ENCODE data around the gene PRKACA. TPM values are rescaled to one million over a fixed set of nuclear protein-coding genes. Genes with fewer than 3 reads are reported as not detected.

The PRKACA gene
- total RNA-seq, 1 donor from 2014 or later: 36.5 TPM

DNA sequence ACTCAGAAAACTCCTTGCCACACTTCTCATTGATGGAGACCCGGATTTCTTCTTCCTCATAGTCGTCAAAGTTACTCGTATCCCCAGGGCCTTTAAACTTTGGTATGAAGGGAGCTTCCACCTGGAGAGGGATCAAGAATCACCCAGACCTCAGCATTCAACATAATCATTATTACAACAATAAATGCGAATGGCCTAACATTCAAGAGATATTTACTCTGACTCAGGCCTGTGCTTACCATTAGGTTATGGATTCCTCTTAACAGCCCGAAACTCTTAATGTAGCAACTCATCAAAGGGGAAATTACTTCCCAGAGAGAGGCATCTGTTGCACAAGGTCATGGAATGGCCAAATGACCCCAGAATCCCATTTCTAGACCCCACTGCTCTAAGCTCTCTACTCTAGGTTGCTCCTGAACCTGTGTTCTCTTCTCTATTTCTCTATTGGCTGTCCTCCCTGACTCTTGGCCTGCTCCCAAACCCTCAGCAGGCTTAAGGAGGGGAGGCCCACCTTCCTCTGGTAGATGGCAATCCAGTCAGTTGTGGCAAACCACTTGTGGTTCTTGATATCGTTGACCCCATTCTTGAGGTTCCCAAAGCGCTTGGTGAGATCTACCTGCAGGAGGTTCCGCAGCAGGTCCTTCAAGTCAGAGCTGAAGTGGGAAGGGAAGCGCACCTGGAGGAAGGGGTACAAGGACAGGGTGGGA, 24.3 kb downstream of the PRKACA start:
- DNase-seq (ENCODE audit: low read depth in 2 of 2): no peak

DNA sequence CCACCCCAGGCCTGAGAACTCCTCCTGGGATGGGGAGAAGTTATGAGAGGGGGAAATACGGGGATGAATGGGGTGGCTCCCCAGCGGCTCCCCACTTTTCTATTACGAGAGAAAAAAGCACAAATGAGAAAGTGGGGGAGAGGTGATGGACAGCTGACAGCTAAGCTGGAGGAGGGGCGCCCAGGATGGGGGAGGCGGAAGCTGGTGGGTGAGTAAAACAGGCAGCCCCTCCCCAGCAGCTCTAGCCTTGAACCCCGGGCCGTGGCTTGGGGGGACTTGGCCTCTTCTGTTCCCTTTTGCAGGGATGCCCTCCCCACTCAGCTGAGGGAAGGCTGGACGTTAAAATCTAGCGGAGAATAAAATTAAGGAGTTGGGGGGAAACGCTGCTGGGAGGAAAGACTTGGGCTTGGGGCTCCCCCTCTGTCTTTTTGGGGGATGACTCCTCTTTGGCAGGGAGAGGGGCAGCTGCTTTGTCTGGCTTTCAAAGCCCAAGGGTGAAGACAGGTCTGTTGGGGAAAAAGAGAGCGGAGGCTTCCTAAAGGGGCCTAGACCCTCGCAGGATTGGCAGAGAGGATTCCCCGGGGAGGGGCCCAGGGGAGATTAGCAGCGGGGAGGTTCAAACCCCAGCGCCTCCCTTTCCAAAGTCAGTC, 25.6 kb downstream of the PRKACA start:
- no peak for DNase-seq (ENCODE audit: low read depth in 2 of 2)

DNA sequence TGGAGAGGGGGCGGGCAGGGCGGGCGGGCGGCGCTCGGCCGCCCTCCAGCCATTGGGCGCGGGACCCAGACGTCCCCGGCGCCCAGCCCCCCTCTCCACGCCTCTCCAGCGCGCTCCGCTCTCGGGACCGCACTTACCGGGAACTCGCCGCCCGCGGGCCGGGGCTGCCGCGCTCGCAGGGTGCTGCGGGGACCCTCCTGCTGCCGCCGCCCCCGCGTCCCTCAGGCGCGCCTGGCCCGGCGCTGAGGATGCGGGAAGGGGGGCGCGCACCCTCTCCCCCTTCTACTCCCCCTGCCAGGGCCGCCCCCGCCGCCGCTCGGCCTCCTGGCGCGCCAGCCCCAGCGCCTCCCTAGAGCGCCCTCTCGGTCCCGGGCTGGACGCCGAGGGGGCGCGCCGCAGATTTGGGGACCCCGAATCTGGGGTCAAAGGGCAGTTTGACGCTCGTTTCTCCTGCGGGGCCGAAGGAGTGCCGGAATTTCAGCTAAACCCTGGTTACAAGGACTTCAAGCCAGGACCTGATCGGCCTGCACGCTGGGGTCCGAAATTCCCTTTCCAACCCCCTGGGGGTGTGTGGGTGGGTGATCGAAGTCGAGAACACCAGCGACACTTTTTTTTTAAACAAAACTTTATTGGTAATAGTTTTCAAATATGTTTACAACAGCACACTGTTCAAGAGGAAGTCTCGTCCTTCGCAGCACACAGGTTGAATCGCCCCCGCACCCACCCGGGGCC, 26.3 kb downstream of the PRKACA start:
- peak in 1 of 2 donors; percentile 56 for DNase-seq (ENCODE audit: low read depth in 2 of 2)

DNA sequence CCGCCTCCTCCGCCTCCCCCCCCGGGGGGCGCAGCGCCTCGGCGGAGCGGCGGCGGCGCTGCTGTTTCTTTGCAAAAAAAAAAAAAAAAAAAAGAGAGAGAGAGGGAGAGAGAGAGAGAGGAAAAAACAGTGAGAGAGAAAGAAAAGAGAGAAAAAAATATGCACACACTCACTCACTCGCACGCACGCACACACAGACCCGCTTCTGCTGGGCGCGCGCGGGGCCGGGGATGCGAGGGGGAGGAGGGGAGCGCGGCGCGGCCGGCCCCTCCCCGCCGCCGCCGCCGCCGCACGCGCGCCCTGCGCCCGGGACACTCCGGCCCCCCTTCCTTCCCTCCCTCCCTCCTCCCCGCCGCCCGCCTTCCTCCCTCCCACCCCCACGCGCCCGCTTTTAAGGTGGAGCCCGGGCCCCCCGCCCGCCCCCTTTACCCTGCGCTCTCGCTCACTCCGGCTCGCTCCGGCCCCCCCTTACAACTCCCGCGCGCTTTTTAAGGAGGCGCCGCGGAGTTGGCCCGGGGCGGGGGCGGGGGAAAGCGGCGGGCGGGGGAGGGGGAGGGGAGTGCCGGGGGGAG, 27.0 kb downstream of the PRKACA start, which contains the start of gene SAMD1:
TSS of gene SAMD1 (minus strand) at position 243 of the 572 bp plus-strand sequence.
- peak in 1 of 2 donors; percentile 88 for DNase-seq (ENCODE audit: low read depth in 2 of 2)

DNA sequence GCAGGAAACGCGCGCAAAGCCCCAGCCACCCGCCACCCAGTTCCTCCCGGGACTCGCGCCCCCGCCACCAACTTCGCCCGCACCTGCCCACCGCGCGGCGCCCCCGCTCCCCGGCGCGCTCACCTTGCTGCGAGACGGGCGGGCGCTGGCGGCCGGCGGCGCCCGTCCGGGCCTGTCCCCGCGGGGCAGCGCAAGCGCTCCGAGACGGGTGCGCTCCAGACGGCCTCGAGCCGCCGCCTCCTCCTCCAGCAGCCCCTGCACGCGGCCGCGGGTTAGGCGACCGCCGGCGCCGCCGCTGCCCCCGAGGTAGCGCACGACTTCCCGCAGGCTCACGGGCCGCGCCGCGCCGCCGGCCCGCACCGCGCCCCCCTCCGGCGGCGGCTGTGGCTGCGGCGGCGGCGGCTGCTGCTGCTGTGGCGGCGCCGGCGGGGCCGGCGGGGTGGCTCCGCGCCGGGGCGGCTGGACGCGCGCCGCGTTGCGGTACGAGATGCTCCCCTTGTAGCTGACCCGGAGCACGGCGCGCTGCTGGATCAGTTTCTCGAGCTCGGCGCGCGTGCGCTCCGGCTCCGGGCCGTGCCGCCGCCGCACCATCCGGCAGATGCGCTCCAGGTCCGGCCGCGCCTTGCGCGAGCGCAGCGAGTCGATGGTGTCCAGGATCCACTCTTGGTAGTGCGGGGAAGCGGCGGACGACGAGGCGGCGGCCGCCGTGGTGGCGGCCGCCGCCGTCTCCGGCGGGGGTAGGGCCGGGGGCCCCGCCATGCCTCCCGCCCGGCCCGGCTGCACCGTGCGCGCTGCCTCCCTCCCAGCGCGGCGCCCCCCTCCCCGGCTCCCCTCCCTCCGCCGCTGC, 27.7 kb downstream of the PRKACA start:
- DNase-seq (ENCODE audit: low read depth in 2 of 2): peak in 1 of 2 donors; percentile 76

DNA sequence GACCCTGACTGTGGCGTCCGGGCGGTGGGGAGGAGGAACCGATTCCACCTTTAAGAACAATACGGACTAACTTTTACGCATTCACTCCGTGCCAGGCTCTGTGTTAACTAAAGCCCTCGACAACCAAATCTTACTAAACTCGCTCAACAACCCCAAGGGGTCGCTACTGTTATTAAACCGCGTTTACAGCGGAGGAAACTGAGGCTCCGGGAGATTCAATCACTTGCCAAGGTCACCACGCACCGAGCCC, 28.2 kb downstream of the PRKACA start:
- DNase-seq (ENCODE audit: low read depth in 2 of 2): peak in 1 of 2 donors; percentile 64

DNA sequence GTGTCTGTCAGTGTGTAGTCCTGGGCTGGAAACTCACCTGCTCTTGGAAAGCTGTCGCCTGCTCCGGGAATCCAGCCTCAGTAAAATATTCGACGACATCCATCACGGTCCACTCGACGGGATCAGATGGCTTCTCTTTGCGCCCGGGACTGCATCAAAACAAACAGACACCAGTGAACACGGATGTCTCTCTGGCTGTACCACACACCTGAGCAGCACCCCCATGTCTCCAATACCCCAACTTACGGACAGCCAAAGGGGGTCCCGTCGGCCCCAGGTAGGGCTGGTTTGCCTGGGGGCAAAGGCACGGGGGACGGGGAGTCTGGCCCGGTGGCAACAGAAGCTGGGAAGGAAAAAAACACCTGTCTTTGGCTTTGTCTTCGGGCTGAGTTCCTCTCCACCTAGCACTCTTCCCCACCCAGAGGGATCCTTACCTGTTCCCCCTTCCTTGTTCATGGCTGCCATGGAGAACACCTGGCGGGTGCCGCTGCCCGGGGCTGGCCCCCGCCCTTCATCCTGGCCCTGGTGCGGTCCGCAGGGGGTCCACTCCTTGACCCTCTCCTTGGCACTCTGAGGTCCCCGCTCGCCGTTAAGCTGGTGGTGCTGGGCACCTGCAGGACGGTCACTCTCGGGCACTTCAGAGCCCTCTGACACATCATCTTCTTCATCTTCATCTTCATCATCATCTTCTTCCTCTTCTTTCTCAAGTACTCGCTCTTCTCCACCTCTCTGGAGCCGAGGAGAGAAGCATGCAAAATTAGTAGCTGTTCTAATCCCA, 28.7 kb downstream of the PRKACA start:
- DNase-seq (ENCODE audit: low read depth in 2 of 2): no peak

DNA sequence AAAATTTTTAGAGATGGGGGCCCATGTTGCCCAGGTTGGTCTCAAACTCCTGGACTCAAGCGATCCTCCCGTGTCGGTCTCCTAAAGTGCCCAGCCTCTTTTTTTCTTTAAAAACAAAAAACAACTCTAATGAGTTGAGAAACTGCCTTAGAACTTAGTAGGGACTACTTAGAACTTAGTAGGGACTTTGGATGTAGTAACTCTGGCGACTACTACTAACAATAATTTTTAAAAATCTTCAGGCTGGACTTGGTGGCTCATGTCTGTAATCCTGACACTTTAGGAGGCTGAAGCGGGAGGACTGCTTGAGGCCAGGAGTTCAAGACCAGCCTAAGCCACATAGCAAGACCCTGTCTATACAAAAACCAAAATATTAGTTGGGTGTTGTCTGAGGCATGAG, 31.5 kb downstream of the PRKACA start:
- DNase-seq (ENCODE audit: low read depth in 2 of 2): no peak

DNA sequence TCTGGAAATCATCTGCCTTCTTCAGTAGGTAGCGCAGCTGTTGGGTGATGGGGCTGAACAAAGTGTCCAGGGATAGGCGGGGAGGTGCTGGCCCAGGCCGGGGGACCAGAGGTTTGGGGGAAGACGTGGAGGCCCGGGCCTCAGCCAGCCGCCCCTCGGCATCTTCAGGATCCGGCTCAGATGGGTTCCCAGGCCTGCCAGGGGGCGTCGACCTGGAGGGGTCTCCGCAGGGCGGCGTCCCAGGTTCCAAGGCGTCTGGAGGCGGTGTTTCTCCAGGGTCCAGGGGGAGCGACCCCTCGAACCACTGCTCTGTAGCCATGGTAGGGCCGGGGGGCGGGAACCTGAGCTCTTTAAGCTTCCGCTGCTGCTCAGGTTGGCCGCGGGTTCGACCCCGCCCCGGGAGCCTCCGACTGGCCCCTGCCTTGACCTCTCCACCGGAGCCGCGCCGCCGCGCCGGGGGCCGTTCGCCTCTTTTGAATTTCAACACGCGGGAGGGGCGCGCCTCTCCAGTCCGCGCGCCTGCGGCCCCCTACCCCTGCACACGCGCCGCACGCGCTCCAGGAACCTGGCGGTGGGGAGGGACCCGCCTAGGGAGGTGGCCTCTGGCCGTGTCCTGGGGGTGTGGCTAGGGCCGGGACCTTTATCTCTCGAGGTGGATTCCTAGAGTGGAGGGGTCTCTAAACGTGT, 32.1 kb downstream of the PRKACA start, which contains the start of gene C19orf67:
TSS of gene C19orf67 (minus strand) at position 475 of the 687 bp plus-strand sequence. CDS start at position 319, 156 bp downstream.
- no peak for DNase-seq (ENCODE audit: low read depth in 2 of 2)

DNA sequence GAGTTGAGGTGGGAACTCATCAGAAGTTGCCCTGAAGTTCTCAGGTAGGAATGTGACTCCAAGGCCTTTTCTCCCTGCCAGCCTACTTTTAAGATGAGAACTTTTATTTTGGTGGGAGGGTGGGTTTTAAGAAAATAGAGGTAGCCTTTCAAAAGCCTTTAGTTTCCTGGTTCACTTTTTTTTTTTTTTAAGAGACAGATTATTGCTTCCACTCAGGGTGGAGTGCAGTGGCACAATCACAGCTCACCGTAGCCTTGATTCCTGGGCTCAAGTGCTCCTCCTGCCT, 34.9 kb downstream of the PRKACA start:
- DNase-seq (ENCODE audit: low read depth in 2 of 2): no peak

DNA sequence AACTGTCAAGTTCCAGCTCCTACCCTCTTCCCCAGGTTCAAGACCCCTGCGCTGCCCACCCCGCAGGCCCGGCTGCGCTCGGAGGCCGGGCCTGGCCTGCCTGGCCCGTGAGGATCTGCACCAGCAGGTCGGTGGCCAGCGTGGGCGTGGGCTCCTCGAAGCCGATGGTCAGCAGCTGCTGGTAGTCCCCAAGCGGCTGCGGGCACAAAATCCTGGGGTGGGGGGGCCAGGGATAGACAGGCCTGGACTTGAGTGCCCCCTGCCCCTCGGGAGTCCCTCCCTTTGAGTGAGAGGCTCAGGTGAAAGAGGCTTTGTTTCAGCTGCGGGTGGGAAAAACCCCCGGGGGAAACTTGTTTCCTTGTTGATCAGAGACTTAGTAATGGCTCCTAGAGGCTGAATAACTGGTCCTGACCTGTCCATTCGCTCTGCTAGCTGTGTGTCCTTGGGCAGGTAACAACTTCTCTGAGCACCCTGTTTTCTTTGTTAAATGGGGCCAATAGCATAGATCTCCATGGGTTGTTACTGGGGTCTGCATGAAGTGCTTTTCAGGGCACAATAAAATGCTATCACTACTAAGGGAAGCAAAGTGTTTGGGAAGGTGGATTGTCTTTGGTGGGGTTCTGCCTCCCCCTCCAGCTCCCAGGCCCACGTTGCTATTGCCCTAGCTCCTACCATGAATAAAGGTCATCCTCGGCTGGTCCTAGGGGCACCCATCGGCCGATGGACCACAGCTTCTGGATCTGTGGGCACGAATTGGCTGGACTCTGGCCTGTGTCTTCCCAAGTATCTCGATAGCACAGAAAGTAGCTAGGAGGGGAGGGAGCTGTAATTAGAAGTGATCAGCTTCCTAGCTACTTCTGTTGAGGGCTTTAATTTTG, 35.5 kb downstream of the PRKACA start:
- DNase-seq (ENCODE audit: low read depth in 2 of 2): peak in 1 of 2 donors; percentile 47

DNA sequence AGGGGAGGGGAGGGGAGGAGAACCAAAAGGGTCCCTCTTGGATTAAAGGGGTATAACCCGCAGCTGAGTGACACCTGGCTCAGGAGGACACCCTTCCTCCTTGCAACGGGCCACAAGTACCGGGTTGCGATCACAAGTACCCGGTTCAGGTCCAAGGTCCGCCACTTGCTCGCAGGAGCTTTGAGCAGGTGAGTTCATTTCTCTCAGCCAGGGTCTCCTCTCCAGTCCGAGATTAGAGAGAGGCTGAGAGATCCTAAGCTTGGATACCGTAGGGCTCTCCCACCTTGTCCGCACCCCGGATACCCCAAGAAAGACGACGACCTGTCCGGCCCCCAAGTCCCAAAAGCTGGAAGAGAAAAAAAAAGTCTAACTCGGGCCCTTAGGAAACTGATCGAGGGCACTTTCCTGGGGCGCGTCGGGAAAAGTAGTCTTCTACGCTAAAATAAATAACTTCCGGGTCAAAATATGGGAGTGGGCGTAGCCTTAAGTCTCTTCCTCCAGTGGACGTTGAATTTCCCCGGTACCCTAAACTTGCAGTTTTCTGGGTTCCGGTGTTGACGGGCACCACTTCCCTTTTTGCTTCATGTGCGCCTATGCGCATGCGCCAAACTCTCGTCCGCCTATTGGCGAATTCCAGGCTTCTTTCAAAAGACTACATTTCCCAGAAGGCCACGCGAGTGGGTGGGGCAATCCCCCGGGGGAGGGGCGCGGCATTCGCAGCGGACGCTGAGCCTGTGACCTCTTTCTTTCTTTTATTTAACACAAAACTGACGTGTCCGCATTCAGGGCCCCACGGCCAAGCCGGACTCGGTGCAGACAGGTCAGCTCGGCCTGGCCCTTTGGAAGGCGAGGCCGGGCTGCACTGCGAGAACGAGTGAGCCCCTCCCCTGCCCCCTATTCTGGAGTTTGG, 36.4 kb downstream of the PRKACA start:
- peak; percentile 99 for DNase-seq (ENCODE audit: low read depth in 2 of 2)

DNA sequence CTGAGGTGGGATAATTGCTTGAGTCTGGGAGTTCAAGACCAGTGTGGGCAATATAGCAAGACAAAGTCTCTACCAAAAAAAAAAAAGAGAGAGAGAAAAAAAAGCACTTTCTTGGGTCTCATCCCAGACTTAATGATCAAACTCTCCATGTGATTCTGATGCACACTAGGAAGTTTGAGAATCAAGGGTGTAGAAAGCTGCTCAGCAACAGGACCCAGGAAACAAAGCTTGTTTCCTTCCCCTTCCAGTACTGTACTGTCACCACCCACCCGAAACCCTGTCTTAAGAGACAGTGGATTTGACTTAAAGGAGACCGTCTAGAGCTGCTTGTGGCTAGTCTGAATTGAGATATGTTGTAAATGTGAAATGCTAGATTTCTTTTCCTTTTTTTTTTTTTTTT, 39.2 kb downstream of the PRKACA start:
- no peak for DNase-seq (ENCODE audit: low read depth in 2 of 2)

DNA sequence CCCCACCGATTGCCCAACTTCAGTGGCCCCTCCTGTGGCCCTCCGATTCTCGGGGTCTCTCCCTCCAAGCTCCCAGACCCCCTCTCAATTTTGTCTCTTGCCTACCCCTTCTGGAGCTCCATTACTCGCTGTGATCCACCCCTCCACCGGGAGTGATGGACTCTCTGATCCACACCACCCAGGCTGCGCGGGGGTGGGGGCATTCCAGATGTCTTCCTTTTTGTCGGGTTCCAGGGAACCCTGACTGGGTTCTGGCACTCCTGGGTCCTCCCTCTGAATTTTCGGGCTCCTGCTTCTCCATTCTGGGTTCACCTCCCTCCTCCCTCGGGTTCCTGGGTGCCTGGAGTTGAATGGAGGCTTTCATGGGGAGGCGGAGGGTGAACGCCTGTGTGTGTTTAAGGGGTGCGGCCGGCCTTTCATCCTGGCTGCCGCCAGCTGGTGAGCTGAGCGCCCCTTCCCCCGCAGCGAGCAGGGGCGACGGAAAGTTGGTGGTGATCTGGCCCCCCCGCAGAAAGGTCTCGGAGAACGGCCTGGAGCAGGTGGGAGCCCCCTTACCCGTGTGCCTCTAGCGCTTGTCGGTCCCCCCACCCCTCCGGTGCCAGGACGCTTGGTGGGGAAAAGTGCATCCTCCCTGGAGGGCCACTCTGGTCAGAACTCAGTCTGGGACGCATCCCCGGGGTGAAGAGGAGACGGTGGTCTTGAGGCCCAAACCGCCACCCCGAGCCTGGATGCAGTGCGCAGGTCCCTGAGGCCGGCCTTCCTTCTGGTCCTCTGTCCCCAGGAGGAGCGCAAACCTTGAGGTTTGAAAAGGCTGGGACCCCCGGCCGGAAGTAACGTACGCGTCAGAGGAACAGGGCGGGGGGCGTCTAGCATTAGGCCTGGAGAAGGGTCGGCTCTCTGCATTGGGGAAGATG, 43.4 kb downstream of the PRKACA start:
- no peak for DNase-seq (ENCODE audit: low read depth in 2 of 2)

DNA sequence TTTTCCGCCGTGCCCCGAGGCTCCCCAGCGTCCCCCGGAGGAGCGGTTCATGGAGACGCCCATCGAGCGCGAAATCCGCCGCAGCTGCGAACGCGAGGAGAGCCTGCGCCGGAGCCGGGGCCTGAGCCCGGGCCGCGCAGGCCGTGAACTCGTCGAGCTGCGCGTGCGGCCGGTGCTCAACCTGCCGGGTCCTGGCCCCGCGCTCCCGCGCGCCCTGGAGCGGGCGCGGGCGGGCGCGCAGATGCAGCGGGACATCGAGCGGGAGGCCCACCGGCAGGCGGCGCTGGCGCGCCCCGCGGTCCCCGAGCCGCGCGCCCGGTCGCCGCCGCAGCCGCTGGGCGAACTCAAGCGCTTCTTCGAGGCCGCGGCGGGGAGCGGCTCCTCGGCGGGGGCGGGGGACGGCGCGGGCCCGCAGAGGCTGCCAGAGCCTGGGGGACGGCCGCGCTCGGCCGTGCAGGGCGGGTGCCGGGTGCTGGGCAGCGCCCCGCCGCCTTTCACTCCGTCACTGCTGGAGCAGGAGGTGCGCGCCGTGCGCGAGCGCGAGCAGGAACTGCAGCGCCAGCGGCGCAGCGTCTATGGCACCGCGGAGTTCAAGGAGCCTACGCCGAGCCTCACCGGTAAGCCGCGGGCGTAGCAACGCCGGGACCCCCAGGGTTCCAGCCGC, 44.2 kb downstream of the PRKACA start:
- peak; percentile 59 to 81 for DNase-seq (ENCODE audit: low read depth in 2 of 2)

DNA sequence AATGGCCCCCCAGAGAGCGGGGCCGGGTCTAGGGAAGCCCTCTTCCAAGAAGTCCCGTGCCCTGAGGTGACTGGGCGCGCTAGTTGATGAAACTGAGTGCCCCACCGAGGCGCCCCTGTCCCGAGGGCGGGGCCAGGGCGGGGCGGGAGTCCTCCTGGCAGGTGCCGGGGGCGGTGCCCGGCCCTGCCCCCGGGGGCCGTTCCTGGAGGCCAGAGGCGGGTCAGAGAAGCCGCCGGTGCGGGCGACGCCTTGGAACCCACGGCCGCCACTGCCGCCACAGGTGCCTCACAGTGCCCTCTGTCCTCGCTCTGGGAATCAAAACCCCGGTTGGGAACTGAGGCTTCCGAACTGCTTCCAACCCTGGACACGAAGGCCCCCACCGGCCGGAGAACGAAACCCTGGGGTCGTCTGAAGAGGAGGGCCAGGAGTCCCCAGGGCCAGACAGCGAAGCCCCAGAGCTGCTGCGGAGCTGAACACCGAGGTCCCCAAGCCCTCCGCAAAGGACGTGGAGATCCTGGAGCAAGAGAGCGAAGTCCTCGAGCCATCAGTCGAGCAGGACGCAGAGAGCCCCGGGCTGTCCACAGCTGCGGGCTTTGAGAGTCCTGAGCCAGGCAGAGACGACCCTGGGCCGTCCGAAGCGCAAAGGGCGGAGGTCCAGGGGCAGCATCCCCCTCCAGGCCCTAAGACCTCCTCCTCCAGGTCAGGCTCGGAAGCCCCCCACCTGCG, 44.9 kb downstream of the PRKACA start, which contains the start of gene MISP3:
TSS of gene MISP3 (plus strand) at position 252 of the 726 bp plus-strand sequence. CDS start 524 bp downstream, outside the sequence.
- DNase-seq (ENCODE audit: low read depth in 2 of 2): peak in 1 of 2 donors; percentile 42

Measured in dermis microvascular lymphatic vessel endothelial cell (primary cell).